Pulmonary artery endothelial cell (primary cell): ENCODE measurements around the gene FGD3. TPM values are rescaled to one million over a fixed set of nuclear protein-coding genes. Genes with fewer than 3 reads are reported as not detected.
"Not testable (repeated sequence)": the region's sequence is repeated elsewhere in the genome, so short reads cannot be mapped to it uniquely, and the experiment has no call there.

Experiments used
- DNase-seq: peaks from one replicate; pipeline ENCODE4 v3.0.0-alpha.2; 2011; ENCODE audit warnings: low read depth, low spot score
- total RNA-seq: library from RNA; depleted of rRNA; stranded (reverse); fragments of >200 nt; gene quantifications from 2 replicates; pipeline ENCODE4 v1.2.3, GENCODE V29; 2014

Gene FGD3, protein sequence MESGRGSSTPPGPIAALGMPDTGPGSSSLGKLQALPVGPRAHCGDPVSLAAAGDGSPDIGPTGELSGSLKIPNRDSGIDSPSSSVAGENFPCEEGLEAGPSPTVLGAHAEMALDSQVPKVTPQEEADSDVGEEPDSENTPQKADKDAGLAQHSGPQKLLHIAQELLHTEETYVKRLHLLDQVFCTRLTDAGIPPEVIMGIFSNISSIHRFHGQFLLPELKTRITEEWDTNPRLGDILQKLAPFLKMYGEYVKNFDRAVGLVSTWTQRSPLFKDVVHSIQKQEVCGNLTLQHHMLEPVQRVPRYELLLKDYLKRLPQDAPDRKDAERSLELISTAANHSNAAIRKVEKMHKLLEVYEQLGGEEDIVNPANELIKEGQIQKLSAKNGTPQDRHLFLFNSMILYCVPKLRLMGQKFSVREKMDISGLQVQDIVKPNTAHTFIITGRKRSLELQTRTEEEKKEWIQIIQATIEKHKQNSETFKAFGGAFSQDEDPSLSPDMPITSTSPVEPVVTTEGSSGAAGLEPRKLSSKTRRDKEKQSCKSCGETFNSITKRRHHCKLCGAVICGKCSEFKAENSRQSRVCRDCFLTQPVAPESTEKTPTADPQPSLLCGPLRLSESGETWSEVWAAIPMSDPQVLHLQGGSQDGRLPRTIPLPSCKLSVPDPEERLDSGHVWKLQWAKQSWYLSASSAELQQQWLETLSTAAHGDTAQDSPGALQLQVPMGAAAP
- total RNA-seq = not detected in 2 replicates

DNA sequence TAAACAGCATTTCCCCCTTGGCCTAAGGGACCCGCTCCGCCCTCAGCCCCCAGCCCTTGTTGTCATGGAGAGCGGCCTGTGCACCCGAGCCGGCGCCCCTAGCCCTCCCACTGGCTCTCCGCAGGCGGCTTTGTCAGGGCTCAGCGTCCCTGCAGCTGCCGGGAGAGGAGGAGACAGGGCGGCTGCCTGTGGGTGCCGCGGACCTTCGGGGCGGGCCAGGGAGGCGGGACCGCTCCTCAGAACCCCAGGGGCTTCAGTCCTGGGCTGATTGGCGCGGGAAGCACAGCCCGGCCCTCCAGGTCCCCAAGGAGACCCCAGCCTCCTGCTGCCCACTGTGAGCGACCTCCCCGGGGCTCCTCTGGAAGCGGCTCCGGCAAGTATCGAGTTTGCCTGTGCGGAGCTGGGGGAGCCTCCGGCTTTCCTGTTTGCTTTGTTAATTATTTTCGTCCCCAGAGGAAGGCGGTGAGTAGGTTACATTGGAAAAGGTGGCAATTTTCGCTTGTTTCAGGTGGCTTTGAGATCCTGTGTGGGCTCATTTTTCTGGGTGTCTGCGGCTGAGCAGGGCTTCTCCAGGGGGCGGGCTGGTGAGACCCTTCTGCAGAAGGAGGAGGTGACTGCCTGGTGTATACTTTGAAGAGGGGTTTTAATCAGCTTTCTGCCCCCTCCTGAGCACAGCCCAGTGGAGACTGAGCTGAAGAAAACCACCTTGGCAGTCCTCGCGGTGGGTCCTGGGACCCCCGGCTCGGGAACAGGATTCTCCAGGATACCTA is at the start of gene FGD3:
Gene FGD3 (plus strand): TSS at position 256 of the 770 bp plus-strand sequence. CDS start 28,734 bp downstream, outside the sequence.
- no peak for DNase-seq

DNA sequence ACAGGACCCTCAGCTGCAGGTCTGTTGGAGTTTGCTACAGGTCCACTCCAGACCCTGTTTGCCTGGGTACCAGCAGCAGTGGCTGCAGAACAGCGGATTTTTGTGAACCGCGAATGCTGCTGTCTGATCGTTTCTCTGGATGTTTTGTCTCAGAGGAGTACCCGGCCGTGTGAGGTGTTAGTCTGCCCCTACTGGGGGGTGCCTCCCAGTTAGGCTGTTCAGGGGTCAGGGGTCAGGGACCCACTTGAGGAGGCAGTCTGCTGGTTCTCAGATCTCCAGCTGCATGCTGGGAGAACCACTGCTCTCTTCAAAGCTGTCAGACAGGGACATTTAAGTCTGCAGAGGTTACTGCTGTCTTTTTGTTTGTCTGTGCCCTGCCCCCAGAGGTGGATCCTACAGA is 42.2 kb upstream of the FGD3 start:
- DNase-seq = not testable (repeated sequence)

DNA sequence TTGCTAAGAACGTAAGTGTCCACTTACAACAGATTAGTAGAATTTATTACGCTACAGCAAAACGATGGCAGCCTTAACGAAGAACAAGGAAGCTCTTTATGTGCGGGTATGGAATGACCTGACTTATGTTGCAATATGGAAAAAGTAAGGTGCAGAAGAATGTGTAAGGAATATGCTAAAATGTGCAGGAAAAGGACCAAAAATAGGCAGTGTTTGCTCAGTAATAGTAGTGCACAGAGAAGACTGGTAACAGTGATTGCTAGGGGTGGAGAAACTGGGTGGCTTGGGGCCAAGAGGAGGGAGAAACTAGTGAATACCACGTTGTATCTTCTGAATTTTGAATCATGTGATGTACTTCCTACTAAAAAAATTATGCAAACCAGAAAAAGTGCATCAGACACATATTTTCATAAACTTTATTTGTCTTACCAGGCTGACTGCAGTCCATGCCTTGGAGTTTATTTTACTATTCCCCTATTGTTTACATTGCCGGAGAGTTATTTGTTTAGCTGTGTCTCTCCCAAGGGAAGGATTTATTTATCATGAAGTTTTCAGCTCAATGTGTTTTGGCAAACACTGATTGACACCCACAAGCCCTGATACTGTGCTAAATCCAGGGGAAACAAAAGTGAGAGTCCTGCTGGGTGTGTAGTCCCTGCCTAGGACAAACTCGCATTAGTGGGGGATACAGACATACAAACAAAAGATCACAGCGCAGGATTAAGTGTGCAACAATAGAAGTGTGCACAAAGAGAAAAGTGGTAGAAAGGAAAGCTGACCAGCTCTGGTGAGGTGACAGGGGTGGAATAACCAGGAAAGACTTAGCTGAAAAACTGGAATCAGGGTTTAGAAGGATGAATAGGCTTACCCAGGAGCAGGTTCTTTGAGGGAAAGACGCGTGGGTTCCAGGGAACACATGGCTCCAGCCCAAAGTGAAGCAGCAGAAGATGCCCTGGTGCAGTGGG is 35.5 kb upstream of the FGD3 start:
- no peak for DNase-seq

DNA sequence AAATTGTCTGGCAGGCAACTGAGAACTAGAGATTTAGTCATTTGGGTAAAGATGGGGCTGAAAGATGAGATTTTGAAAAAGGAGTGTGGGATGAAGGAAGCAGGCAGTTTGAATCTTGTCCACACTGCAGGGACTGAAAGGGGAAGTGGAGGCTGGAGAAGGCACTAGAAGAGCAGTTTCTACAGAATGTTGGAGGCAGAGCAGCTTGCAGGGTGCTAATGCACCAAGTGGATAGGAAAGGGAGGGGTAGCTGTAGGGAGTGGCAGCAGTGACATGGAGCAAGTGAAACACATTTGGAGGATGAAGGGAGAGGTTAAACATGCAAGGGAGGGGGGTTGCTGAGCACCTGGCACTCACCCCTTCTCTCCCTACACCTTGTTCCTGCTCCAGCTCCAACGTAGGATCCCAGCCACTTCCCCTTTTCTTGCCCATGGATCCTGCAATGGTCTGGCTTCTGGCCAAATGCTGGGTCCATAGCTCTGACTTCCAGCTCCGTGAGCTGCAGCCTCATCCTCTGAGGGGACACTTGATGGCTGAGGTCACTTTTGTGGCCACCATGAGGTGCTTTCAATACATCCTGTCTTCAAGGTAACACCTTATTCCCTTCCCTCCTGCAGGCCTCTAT is 30.0 kb upstream of the FGD3 start:
- no peak for DNase-seq

DNA sequence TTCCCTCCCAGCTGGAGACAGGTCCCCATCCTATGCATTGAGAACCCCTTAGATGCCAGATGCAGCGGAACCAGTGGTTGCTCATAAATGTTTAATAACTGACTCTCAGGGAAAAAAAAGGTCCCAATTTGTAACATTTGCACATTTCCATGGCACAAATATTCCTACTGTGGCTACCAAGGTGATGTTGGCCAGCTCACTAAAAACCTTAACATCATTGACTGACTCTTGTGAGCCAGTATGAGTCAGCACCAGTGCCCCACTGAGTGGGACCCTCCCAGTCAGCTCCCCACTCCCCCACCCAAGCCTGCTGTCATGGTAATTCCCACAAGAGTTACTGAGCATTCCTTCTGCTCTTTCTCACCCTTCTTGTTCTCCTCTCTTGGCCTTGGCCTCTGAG is 26.9 kb upstream of the FGD3 start:
- DNase-seq = no peak

DNA sequence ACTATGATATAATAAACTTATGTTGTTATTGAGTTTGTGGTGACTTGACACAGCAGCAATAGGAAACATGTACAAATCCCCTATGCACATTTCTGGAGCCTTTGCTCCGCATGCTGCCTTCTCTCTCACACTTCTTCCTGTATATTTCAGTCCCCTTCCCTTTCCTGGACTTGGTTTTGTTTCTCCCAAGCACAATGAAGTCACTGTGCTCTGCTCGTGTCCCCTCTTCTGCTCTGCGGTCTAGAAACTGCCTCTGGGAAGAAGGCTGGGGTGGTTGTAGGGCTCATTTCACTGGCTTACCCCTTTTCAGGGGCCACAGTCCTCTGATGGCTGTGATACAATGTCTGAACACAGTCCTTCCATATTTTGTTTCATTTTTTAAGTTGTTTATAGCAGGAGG is 15.7 kb upstream of the FGD3 start:
- DNase-seq = no peak

DNA sequence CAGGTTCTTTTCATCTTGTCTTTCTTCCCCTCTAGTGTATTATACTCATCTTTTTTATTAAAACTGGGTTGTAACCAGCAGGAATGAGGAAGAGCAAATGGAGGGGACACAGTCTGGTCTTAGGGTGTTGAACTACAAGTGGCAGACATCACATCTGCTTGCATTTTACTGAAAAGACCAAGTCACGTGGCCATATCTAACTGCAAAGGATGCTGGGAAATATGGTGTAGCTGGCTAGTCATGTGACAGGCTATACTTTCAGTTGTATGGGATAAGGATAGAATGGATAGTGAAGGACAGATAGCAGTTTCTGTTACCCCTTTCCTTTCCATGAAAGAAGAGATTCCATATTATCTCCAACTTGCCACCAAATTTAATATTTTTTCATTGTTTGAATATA is 13.0 kb upstream of the FGD3 start:
- no peak for DNase-seq

DNA sequence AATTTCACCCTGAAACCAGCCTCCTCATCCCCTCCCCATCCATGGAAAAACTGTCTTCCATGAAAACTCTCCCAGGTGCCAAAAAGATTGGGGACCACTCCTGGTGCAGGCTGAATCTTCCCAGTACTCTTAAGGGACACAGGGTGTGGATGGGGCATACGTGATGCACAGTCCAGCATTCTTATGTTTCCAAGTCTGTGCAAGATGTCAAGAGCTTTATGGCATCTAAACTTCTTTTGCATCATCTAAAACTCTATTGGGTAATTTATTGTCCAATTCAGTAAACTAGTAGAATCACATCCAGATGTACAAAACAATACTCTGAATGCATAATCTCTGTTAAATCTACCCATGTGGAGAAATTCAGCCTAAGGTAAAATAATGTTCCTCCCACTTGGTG is 9.3 kb upstream of the FGD3 start:
- DNase-seq = no peak

DNA sequence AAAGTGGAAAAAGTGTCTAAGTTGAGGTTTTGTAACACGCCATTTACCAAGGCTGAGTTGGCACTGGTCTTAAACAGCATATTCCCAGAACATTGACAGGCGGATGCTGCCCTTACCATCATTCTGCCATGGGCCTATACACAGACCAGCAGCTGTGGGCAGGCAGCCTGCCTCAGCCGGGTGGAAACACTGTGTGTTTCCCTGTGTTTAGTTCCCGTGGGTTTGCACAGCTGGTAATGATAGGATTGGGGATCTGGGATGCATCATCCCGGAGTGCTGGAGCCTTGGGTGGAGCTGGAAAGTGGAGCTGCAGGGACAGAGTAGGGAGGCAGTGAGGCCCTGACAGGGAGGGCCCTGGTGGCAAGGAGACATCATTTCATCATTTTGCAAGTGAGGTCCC is 5.5 kb upstream of the FGD3 start:
- DNase-seq = no peak

DNA sequence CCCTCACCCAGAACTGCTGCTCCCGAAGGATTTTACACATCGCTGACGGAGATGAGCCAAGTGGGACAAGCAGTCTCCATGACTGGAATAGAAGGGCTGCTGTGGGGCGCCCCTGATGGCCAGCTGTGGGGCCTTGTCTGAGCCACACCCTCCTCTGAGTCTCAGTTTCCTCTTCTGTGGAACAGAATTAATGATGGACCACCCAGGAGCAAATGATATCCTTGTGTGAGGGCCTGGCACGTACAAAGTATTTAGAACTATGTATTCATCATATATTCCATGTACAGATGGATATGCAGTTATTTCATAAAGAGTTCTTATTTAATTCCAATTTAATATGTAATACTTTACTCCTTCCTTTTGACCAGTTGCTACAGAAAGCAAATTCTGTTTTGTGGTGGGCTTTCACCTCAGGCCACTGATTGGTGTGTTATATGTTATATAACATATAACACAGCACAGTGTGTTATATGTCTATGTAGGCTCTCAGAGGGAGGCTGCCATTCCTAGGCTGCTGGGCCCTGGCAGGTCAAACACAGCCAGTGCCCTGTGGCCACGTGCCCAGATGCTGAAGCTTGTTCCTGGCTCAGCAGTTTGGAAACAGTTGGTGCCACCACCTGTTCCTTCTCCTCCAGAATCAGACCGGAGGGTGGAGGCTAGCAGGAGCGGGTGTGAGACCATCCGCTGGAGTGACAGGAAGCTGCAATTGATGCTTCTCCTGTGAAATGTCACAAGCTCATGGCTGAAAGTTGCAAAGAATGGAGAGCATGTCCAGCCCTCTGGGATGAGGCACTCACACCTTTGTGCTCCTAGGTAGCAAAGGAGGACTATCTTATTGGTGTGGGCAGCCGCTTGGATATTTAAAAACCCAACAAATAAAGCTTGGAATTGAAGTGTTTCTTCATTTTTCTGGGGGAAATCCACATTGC is 4.4 kb upstream of the FGD3 start:
- DNase-seq = no peak

DNA sequence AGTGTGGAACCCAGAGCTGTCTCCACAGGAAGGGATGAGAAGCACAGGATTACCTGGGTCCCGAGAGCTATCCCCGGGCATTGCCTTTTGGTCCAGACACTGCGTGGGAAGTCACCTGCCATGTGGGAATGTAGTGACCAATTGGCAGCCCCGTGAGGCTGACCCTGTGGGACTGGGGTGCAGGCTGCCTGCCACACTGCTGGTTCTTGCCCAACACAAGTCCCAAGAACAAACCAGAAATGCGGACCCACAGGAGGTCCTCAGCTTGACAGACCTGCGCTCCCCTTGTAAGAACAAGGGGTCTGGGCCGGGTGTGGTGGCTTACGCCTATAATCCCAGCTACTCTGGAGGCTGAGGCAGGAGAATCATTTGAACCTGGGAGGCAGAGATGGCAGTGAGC is 2.4 kb upstream of the FGD3 start:
- DNase-seq = no peak

DNA sequence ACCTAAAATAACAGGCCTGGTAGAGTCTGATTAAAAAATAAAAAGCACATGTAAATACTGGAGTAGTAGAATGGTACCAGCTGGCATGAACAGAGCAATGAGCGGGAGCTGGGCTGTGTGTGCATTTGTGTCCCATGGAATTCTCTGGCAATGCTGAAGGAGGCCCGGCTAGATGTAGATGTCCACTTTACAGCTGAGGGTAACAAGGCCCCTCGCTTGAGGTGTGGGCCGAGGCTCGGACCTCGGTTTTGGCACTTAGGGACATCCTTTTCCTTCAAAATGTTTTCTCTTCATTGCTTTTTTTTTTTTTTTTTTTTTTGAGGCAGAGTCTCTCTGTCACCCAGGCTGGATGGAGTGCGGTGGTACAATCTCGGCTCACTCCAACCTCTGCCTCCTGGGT is 1.5 kb upstream of the FGD3 start:
- DNase-seq = no peak

DNA sequence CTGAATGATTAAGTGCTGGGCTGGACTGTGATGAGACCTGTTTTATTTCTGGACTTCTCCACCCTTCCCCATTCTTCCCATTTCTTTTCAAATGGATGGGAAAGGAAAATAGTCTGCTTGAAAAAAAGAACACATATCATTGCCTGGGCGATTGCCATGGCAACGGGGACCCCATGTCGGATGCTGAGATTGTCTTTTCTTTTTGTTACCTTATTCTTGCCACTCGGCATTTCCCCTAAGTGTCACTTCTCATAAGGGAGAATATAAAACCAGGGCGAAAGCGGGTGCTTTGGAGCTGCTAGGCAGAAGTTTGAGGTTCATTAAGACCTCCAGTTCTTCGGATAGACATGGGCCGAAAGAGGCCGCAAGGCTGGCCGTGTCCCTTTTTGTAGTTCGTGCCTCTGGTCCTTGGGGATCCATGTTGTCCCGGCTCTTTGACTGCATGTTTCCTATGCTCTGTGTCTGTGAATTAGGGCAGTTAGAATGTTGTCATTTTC is 763 bp downstream of the FGD3 start:
- no peak for DNase-seq

DNA sequence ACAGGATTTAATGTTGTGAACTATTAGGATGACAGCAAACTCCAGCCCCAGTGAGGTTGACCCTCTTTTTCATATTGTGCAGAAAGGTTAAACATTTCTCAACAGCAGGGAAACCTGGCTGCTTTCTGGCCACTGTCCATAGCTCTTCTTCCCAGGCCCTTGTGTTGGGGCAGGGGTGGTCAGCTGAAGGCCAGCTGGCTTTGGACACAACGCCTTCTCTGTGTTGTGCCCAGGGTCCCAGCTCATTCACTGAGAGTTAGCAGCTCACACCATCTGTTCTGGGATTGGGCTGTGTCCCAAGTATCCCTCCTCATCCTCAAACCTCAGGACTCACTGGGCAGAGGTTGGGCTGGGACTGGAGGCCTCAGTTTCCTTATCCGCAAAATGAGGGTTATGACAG is 1.3 kb downstream of the FGD3 start:
- DNase-seq = no peak

DNA sequence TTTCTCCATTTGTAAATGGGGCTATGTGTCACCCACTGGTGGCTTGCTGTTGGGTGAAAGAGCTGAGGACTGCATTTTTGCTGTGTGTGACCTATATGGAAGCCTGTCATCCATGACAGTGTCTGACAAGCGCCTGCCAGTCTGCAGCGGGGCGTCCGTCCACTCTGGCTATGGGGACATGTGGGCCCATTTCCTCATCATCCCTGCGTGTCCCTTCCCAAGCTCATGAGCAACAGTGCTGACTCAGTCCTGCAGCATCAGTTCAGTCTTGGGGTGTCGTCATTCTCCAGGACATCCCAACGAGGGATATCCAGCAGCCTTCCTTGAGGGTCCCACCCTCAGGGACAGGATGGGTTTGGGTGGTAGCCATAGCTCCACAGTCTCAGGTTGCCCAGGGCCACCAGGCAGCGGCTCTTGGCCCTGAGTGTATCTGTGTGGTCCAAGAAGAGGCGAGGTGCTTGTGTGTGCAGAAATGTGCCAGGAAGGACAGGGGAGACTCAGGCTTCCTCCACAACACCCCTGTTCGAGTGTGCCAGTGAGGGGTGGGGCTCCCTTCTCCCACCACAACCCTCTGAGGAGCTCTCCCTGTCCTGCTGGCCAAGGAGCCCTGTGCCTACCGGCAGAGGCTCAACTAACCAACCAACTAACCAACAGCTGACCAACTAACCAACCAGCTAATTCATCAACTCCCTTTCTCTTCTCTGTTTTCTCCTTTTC is 2.1 kb downstream of the FGD3 start:
- DNase-seq = no peak

DNA sequence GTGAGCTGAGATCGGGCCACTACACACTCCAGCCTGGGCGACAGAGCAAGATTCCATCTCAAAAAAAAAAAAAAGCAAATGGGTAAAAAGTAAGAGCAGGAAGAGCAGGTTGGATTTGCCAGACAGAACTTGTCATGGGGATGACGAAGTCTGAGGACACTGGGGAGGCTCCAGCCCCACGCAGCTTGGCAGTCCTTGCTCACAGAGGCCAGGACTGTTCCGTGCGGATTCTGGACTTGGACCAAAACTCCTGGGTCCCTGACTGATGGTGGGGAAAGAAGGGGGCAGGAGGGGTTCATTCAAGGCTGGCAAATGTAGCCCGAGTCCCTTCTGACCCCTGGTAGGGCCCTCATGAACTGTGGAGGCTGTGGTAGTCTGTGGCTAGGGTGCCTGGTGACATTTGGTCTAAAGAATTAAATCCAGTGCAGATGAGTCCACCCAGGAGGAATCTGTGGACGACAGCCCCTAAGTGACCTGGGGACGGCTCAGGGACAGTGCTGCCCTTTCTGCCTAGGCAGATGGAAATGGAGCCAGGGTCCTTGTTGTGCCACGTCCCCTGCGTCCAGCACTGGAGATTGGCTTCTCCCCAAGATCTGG is 3.1 kb downstream of the FGD3 start:
- DNase-seq = no peak

DNA sequence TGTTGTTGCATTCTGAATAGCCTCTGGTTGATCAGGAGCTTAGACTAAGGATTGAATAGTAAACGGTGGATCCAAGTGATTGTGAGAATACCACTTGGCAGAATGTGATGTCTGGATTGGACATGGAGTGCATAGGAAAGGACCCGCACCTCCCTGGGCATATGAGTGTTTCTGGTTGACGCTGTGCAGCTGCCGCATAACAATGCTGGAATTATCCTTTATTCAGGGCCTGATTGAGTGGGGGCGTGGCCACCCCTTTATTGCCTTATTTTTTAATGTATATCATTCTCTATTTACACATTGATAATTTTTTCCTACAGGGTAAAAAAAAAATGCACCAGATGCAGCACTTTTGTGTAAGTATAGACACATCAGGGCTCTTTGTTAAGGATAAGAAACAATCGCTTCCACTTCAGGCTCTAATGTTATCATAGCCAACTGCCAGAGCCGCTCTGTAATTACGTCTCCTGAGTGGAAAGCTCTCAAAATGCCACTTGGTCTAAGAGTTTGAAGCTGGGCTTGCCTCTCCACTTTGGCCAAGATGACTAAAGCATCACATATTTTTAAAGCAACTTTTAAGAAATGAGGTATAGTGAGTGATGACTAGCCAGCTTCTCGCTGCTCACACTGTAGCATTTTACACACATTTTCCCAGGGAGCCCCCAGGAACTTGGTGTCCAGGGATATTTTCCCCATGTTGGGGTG is 5.7 kb downstream of the FGD3 start:
- no peak for DNase-seq
